Erythroblast (primary cell): ENCODE data around the gene ESPN.
"Not testable (repeated sequence)": the region's sequence is repeated elsewhere in the genome, so short reads cannot be mapped to it uniquely, and the experiment has no call there.

Experiments used
- DNase-seq, 2 experiments: peaks; one replicate each; lab custom pipeline; 2025; lab: John Stamatoyannopoulos, UW
- GATA1 ChIP-seq: IDR thresholded peaks from 2 replicates; pipeline ENCODE4 v1.6.1; 2011; ENCODE audit warnings: low read depth, mild to moderate bottlenecking, control low read depth, low read length, moderate library complexity
- POLR2A ChIP-seq: IDR thresholded peaks from 2 replicates; pipeline ENCODE4 v1.6.1; 2011; ENCODE audit warnings: mild to moderate bottlenecking, low read length

ESPN gene

GRCh38 chr1:6426972-6427350 is 2.4 kb downstream of the ESPN start:
- TF ChIP-seq GATA1: no peak
- no peak for TF ChIP-seq POLR2A

DNA sequence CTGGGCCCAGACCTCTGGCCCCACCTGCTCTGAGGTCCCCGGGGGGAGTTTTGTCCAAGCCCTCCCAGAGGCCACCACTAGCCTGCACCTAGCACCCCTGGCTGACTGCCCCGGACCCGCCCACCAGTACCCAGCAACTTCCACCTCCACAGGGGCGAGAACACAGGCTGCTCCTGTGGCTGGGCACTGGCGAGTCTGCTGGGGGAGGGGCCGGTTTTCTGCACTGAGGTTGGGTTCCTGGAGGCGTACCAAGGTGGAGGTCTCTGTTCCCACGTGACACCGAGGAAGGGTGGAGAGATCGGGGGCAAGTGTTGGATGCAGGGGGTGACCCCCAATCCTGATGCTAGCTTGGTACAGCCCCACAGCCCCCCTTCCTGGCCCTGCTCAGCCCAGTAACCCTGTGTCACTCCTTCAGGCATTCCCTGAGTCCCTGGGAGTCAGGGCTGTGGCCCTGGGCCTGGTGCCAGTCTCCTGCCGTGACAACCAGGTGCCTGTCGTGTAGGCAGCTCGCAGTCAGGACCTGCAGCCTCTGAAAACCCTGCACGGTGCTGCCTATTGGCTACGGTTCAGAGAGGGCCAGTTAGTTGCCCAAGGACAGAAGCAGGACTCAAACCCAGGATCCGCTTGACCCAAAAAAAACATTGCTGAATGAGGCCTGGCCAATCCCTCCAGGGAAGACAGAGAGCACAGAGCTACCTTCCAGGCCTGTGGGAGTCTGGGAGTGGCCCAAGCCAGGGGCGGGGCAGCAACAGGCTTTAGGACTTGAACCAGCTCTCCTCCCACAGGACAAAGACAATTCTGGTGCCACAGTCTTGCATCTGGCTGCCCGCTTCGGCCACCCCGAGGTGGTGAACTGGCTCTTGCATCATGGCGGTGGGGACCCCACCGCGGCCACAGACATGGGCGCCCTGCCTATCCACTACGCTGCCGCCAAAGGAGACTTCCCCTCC is 3.1 kb downstream of the ESPN start:
- no peak for TF ChIP-seq GATA1
- TF ChIP-seq POLR2A: no peak
- DNase-seq: peak; percentile 28 to 49

More at GRCh38 chr1:6426972-6427350, 2.4 kb downstream of the ESPN start:
- DNase-seq: no peak

- not testable (repeated sequence) for DNase-seq
These were observed 3.9 kb downstream of the ESPN start for GRCh38 chr1:6428453-6428852.

GRCh38 chr1:6429660-6430411 is 5.3 kb downstream of the ESPN start:
- peak; percentile 86 to 91 for DNase-seq

DNA sequence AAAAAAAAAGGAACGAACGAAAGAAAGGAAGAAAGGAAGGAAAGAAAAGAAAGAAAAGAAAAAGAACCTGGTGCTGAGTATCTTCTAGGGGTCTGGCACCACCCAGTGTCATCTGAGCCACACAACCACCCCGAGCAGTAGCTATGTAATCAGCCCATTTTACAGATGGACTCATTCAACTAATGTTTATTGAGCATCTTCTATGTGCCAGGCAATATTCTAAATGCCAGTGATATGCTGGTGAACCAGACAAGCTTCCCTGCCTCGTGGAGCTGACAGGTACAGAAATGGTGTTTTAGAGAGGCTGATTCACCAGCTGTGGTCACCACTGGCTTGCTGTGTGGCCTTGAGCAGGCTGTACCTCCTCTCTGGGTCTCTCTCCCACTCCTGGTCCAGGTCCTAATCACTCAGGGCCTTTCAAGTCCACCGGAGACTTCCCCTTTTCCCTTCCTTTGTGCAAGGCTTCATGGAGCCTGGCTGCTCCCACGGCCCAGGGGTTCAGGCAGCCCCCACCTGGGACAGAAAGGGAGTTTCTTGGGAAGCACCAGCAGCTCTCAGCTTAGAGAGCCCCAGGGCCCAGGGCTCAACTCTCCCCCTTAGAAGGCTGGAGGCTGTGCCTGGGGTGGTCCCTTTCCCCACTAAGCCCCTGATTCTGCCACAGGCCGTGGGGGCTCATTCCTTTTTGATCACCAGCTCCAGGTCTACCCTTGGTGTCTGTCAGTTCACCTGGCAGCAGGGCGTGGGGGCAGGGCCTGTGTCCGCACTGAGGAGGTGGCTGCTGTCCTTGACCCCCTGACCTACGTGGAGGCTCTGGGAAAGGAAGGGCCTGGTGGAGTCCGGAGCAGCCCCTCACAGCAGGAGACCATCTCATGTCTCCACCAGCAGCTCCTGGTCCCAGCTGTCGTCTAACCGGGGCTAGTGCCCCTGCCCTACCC is 7.3 kb downstream of the ESPN start:
- not testable (repeated sequence) for DNase-seq

DNA sequence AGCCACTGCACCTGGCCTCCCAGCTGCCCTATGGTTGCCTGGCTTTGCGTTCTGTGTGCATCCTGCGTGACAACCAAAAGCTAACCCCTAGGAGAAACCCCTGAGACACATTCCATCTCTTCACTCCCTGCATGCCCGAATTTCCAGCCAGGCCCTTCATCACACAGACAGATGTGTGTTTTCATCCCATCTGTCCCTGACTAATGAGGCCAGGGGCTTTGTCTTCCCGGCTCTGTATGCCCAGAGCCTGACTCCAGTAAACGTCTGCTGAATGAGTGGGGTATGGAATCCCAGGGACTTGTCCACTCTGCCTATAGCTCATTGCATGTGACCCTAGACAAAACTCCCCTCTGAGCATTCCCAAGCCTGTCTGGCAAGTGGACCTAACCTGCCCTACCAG is 9.6 kb downstream of the ESPN start:
- TF ChIP-seq GATA1 (no peak), POLR2A (no peak)
- no peak for DNase-seq

- no peak for DNase-seq
- no peak for TF ChIP-seq GATA1
- TF ChIP-seq POLR2A: no peak
These were observed 10.6 kb downstream of the ESPN start for GRCh38 chr1:6435129-6435528.

- TF ChIP-seq GATA1 (no peak), POLR2A (no peak)
- DNase-seq: no peak
These were observed 11.0 kb downstream of the ESPN start for GRCh38 chr1:6435547-6435946.

GRCh38 chr1:6436277-6436676 is 11.7 kb downstream of the ESPN start:
- not testable (repeated sequence) for DNase-seq

DNA sequence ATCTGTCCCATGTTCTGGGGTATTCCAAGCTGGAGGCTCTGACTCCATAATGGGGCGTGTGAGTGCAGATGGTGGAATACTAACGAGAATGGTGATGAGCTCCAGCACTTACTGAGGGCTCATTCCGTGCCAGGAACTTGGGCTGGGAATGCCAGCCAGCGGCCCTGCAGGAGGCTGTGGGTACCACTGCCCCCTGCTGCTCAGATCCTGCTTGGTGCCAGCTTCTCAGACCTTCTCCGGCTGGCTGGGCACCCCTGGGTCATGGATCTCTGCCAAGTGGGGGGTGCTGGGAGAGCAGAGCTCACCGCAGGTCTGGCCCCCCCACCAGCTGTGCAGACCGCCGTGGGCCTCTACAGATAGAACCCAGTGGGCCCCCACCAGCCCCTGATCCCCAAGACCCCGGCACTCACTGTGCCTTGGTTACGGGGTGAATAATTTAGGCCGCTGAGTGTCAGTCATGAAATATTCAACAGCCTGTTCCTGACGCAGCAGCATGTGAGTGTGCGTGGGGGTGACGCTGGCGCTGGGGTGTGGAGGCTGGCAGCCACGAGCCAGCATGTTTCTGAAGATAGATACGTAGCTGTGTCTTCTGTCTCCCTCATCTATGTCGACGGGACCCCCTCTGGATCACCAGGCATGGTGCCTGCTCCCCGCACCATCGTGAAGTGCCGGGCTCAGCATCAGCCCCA is 12.6 kb downstream of the ESPN start:
- DNase-seq: not testable (repeated sequence)

DNA sequence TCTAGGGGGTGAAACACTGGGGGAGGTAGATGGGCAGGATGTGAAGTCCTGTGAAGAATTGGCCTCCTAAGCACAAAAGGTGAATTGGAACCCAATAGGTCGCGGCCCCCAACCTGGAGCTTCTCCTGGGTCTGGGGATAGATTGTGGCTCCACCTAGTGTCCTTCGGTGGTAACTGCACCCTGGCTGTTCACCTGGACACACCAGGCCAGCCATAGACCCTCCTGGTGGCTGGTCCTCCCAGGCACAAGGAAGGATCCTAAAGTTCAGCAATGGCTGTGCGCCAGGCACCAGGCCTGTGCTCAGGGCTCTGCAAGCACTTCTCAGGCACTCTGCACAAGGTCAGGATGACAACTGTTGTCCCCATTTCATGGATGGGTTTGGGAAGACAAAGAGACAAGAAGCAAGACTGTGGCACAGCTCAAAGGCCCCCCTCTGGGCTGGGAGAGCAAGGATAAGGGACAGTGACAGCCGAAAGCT is 13.5 kb downstream of the ESPN start:
- no peak for TF ChIP-seq GATA1
- TF ChIP-seq POLR2A: no peak
- DNase-seq: peak; percentile 66 to 81

DNA sequence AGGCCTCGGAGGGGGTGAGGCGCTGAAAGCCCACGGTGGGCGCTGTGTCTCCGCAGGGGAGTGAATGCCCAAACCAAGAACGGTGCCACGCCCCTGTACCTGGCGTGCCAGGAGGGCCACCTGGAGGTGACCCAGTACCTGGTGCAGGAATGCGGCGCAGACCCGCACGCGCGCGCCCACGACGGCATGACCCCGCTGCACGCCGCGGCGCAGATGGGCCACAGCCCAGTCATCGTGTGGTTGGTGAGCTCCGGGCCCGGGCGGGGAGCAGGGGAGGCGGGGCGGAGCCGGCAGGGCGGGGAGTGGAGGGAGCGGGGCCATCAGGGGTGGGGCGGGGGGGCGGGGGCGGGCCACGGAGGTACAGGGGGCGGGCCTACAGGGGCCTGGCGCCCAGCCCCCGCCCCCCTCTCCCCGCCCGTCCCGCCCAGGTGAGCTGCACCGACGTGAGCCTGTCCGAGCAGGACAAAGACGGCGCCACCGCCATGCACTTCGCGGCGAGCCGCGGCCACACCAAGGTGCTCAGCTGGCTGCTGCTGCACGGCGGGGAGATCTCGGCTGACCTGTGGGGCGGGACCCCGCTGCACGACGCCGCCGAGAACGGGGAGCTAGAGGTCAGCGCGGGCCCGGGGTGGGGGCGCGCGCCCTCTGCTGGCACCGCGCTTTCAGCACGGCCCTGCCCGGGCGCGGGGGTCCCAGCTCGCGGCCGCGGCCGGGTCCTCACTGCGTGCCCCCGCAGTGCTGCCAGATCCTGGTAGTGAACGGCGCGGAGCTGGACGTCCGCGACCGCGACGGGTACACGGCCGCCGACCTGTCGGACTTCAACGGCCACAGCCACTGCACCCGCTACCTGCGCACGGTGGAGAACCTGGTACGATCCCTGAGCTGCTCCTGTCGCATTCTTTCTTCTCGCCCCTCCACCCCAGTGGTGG is 15.9 kb downstream of the ESPN start:
- DNase-seq: peak; percentile 81 to 87
- TF ChIP-seq GATA1: no peak
- no peak for TF ChIP-seq POLR2A

DNA sequence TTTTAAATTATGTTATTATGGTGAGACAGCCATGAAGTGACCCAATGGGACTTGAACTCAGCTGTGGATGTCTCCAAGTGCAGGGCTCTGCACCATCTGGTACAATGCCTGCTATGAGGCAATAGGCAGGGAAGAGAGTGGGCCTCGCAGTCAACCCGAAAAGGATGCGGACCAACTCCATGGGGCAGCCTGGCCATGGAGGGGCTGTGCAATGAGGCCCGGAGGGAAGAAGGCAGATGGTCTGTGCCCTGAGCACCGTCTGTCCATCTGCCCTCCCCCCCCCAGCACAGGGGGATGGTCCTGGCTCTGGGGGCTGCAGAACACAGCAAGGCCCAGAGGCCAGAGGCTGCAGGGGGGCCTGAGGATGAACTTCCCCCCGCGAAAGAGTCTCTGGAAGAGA is 17.0 kb downstream of the ESPN start:
- DNase-seq: no peak
- TF ChIP-seq GATA1 (no peak), POLR2A (no peak)
